Measurements from ENCODE around the gene PLEKHA3.

DNA sequence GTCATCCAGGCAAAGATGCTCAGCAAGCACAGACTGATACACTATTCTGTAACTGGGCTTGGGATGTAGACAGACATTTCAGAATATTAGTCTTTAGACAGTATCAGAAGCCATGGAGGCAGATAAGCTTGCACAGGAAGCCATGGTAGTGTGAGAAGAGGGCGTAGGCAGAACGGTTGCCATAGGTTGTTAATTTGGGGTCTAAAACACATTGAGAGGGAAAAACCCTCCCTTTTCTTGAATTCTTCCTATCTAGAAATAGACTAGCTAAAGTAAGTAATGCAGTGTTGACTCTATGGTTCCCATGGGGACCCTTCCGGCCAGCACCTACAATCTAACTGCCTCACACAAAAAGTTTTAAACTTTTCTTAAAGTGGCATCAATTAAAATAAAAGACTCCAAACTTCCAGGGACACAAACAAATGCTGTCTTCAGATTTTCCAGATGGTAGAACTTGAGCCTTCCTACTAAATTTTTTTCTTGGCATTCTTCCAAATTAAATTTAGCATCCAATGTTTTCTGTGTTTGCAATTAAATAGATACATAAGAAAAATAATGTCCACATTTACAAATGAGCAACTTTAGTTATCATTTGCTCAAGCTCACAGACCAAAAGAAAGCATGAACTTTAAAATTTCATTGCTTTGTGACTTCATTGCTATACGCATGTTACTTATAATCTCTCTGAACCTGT, 31.1 kb upstream of the PLEKHA3 start:
- TF ChIP-seq, protein P1, sequence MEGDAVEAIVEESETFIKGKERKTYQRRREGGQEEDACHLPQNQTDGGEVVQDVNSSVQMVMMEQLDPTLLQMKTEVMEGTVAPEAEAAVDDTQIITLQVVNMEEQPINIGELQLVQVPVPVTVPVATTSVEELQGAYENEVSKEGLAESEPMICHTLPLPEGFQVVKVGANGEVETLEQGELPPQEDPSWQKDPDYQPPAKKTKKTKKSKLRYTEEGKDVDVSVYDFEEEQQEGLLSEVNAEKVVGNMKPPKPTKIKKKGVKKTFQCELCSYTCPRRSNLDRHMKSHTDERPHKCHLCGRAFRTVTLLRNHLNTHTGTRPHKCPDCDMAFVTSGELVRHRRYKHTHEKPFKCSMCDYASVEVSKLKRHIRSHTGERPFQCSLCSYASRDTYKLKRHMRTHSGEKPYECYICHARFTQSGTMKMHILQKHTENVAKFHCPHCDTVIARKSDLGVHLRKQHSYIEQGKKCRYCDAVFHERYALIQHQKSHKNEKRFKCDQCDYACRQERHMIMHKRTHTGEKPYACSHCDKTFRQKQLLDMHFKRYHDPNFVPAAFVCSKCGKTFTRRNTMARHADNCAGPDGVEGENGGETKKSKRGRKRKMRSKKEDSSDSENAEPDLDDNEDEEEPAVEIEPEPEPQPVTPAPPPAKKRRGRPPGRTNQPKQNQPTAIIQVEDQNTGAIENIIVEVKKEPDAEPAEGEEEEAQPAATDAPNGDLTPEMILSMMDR (IDR thresholded peaks at IDR 0.05; ENCODE audit: poor library complexity), result no peak
- TF ChIP-seq EZH2phosphoT487 (IDR thresholded peaks at IDR 0.05; ENCODE audit: low read depth, severe bottlenecking, unreplicated experiment) (no peak), EZH2 (IDR thresholded peaks at IDR 0.05; ENCODE audit: borderline replicate concordance) (no peak)
